RWPE1 (cell line): ENCODE measurements around the gene LRRC43.

Experiments
- CTCF ChIA-PET: fragments of 350-600 bp; sonication (Branson Sonifier 250); formaldehyde crosslinking; extraction: SDS; loops from one replicate; lab custom pipeline; 2021; lab: Yijun Ruan, JAX
- POLR2A ChIA-PET: fragments of 400-600 bp; formaldehyde crosslinking; extraction: SDS; loops from one replicate; lab custom pipeline; 2020; ENCODE audit warnings: antibody characterized with exemption; ENCODE audit not compliant: low non-redundant PET; lab: Yijun Ruan, JAX
- DNase-seq: peaks from one replicate; pipeline ENCODE4 v3.0.0; 2012; ENCODE audit warnings: low spot score
- H3K27ac ChIP-seq: fragments of 450-650 bp; 2 replicates; pipeline ENCODE4 v1.5.1; 2017
- TF ChIP-seq, protein P1 (sequence below): fragments of 450-650 bp; conservative IDR thresholded peaks from 2 replicates; pipeline ENCODE4 v1.5.1; 2017; ENCODE audit warnings: low read depth, mild to moderate bottlenecking

LRRC43 gene

DNA sequence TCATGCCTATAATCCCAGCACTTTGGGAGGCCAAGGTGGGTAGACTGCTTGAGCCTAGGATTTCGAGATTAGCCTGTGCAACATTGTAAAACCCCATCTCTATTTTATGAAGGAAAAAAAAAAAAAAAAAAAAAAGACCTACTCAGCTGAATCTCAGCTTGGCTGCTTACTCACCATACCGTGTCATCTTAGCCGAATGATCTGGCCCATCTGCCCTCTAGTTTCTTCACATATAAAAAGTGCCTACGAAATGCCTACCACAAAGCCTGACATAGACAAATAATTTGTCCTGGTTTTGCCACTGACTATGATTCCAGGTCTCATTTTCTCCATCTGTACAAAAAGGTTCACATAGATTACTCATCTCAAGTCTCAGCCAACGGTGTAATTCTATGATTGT is 32.8 kb downstream of the LRRC43 start:
- ChIA-PET POLR2A (interaction anchor here (0.6 kb wide), 1 partner anchor 215 kb away, joined by 3 read pairs; no protein-coding TSS in a partner anchor), CTCF (interaction anchor here (0.6 to 0.7 kb wide), 2 partner anchors 22 to 159 kb away, joined by 3 to 8 read pairs; no protein-coding TSS in a partner anchor)
- no peak overlapping the region for H3K27ac ChIP-seq
- no peak for DNase-seq
- TF ChIP-seq, protein P1, sequence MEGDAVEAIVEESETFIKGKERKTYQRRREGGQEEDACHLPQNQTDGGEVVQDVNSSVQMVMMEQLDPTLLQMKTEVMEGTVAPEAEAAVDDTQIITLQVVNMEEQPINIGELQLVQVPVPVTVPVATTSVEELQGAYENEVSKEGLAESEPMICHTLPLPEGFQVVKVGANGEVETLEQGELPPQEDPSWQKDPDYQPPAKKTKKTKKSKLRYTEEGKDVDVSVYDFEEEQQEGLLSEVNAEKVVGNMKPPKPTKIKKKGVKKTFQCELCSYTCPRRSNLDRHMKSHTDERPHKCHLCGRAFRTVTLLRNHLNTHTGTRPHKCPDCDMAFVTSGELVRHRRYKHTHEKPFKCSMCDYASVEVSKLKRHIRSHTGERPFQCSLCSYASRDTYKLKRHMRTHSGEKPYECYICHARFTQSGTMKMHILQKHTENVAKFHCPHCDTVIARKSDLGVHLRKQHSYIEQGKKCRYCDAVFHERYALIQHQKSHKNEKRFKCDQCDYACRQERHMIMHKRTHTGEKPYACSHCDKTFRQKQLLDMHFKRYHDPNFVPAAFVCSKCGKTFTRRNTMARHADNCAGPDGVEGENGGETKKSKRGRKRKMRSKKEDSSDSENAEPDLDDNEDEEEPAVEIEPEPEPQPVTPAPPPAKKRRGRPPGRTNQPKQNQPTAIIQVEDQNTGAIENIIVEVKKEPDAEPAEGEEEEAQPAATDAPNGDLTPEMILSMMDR = no peak

DNA sequence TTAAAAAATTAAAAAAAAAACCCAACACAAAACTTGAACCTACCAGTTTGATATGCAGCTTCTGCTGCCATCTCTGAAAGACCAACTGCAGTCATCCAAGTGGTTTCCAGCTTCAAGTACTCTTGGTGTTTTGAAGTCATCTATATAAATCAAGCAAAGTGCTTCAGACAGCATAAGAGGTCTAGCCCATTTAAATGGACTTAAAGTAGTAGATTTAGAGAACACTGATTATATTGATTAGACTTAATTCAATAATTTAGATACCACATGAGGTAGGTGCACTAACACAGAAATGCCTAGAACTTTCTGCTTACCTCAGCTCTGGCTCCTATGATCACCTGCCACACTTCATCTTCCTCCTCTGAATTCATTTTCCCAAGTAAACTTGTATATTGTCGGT is 33.5 kb downstream of the LRRC43 start:
- H3K27ac ChIP-seq = no peak overlapping the region
- TF ChIP-seq, protein P1 = no peak
- DNase-seq = no peak
- CTCF ChIA-PET = no interaction called here
- POLR2A ChIA-PET = interaction anchor here (0.5 kb wide), 1 partner anchor 22 kb away, joined by 3 read pairs; no protein-coding TSS in a partner anchor

DNA sequence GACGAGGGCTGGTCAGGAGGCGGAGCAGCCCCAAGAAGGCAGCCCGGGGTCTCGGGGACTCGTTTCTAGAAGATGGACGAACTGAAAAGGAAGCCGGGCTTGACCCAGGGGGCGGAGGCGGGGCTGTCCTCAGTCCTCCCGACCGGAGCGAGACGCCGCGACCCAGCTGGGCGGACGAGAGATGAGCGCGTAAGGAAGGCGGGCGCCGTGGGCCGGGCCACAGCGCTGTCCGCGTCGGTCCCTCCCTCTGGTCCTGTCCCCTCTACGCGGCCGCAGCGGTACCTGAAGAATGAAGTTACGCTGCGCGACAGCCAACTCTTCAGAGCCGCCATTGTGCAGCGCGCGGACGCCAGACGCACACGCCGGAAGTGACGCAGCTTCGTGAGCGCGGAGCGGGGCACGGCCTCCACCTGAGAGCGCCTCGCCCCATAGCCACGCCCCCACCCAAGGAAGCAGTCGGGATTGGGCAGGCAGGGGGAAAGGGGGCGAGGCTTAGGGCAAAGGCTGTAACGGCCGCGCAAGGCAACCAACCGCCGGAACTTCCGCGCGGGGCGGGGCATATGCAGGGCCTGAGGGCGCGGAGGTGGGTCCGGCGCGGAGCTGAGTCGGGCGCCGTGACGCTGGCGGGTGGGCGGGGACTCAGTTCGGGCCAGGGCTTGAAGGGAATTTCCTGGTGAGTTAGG is 42.9 kb downstream of the LRRC43 start, which contains the start of gene DIABLO:
TSS of gene DIABLO (minus strand) at position 370 of the 683 bp plus-strand sequence. CDS start at position 332, 38 bp downstream.
- POLR2A ChIA-PET = interaction anchor here (0.5 to 1.0 kb wide), 2 partner anchors 14 to 93 kb away, joined by 4 to 7 read pairs; no protein-coding TSS in a partner anchor
- H3K27ac ChIP-seq = peak within 1 kb of the TSS; percentile 92
- peak; percentile 98 for DNase-seq
- TF ChIP-seq, protein P1 = no peak
- CTCF ChIA-PET = interaction anchor here (0.6 to 0.7 kb wide), 2 partner anchors 318 to 401 kb away, joined by 4 to 5 read pairs; no protein-coding TSS in a partner anchor

DNA sequence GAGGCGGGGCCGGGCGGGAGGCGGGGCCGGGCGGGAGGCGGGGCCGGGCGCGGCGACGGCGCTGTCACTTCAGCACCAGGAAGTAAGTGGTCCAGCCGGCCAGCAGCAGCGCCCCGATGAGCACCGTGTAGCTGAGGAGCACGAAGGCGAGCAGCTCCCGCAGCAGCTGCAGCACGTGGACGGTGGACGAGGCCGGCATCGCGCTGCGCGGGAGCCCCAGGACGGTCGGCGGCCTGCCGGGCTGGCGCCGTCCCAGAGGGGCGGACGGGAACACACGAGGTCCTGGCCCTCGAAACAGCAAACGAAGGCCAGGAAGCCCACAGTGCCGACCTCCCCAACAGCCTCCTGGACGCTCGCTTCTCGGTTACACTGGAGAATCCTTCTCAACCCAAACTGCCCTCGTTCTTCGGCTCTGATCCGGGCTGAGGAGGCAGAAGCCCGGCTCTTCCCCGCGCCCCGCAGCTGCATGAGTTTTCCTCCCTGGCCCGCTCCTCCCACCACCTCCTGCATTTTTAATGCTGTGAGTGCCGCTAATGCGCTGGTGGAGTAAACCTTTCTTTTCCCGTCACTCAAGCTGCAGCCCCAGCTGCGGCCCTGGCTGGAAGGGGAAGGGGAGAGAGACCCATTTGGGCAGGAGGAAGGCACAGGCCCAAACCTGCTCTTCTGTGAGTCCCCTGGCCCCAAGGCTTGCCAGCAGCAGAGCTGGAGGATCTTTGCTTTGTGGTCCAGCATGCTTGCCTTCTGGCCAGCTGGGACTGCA is 43.6 kb downstream of the LRRC43 start:
- peak overlapping the region; percentile 92 for H3K27ac ChIP-seq
- DNase-seq = no peak
- TF ChIP-seq, protein P1 = no peak
- POLR2A ChIA-PET = interaction anchor here (0.5 to 1.0 kb wide), 2 partner anchors 13 to 94 kb away, joined by 4 to 7 read pairs; no protein-coding TSS in a partner anchor
- CTCF ChIA-PET = no interaction called here

DNA sequence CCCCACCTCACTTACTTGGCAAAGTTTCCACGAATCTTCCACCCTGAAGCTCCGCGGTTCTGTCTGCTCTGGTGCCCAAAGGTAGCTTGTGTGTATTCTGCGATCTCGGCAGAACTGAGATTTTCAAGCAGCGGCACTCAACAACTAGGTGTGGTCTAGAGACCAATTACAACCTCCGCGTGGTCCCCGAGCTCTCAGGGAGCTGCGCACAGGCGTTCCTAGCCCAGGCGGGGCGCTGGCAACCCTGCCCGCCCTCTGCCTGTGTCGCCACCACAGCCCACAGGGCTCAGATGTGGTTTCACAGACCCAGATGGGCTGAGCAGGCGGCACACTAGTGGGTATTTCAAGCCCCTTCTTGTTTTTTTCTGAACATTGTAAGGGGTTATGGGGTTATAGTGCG is 44.4 kb downstream of the LRRC43 start:
- ChIA-PET POLR2A (no interaction called here), CTCF (no interaction called here)
- TF ChIP-seq, protein P1 = no peak
- peak overlapping the region; percentile 92; the same call in 1 of the 2 replicates for H3K27ac ChIP-seq
- no peak for DNase-seq

DNA sequence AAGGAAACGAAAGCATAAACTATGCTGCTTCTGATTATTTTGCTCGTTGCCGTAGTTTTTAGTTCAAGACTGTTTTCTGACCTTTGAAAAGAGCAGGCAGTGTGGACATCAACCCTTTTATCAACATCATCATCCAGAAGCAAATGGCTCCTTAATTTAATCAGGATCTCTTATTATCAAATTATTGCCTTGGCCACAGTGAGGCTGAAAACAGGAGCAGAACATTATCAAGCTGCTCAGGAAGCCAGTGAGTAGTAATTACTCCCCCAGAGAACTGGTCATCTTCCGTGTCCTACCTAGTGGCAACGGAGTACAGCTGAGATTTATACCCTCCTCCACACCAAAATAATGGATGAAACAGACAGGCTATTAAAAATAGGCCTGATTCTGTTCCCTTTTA is 45.2 kb downstream of the LRRC43 start:
- POLR2A ChIA-PET = interaction anchor here (0.6 kb wide), 1 partner anchor 84 kb away, joined by 6 read pairs; no protein-coding TSS in a partner anchor

More for the DNA sequence above, 45.2 kb downstream of the LRRC43 start:
- CTCF ChIA-PET = no interaction called here
- TF ChIP-seq, protein P1 = no peak
- H3K27ac ChIP-seq = no peak overlapping the region
- DNase-seq = no peak
